GM12891 (cell line): ENCODE results near the gene GLIPR2.
"Not testable (repeated sequence)": the region's sequence is repeated elsewhere in the genome, so short reads cannot be mapped to it uniquely, and the experiment has no call there.

Experiments
- DNase-seq: peaks from one replicate; pipeline ENCODE4 v3.0.0; 2011; ENCODE audit warnings: low spot score; ENCODE audit not compliant: insufficient read length
- FAIRE-seq: peaks from 2 replicates; lab custom pipeline; 2011; peaks lifted over from hg19 to GRCh38; lab: Jason Lieb, UNC
- PAX5 ChIP-seq: IDR thresholded peaks from 2 replicates; pipeline ENCODE4 v1.6.1; 2011; ENCODE audit warnings: low read length, moderate library complexity, mild to moderate bottlenecking; ENCODE audit not compliant: insufficient read depth, severe bottlenecking
- POLR2A ChIP-seq: IDR thresholded peaks from 2 replicates; pipeline ENCODE4 v1.6.1; 2011; ENCODE audit warnings: low read depth, low read length, control low read depth
- POLR2AphosphoS5 ChIP-seq: IDR thresholded peaks from 2 replicates; pipeline ENCODE4 v1.6.1; 2011; ENCODE audit warnings: low read depth, low read length, control low read depth
- POU2F2 ChIP-seq: IDR thresholded peaks from 2 replicates; pipeline ENCODE4 v1.6.1; 2011; ENCODE audit warnings: low read depth, mild to moderate bottlenecking, control low read depth, low read length, moderate library complexity
- SPI1 ChIP-seq: IDR thresholded peaks from 2 replicates; pipeline ENCODE4 v1.6.1; 2011; ENCODE audit warnings: low read depth, low read length, control low read depth
- TAF1 ChIP-seq: IDR thresholded peaks from 2 replicates; pipeline ENCODE4 v1.6.1; 2011; ENCODE audit warnings: low read depth, low read length, control low read depth

Gene GLIPR2

GRCh38 chr9:36150574-36151315 is 14.2 kb downstream of the GLIPR2 start:
- FAIRE-seq = peak; percentile 26
- no peak for TF ChIP-seq TAF1
- TF ChIP-seq SPI1 = no peak
- no peak for TF ChIP-seq POLR2AphosphoS5
- TF ChIP-seq POLR2A = no peak
- no peak for TF ChIP-seq POU2F2
- TF ChIP-seq PAX5 = no peak

DNA sequence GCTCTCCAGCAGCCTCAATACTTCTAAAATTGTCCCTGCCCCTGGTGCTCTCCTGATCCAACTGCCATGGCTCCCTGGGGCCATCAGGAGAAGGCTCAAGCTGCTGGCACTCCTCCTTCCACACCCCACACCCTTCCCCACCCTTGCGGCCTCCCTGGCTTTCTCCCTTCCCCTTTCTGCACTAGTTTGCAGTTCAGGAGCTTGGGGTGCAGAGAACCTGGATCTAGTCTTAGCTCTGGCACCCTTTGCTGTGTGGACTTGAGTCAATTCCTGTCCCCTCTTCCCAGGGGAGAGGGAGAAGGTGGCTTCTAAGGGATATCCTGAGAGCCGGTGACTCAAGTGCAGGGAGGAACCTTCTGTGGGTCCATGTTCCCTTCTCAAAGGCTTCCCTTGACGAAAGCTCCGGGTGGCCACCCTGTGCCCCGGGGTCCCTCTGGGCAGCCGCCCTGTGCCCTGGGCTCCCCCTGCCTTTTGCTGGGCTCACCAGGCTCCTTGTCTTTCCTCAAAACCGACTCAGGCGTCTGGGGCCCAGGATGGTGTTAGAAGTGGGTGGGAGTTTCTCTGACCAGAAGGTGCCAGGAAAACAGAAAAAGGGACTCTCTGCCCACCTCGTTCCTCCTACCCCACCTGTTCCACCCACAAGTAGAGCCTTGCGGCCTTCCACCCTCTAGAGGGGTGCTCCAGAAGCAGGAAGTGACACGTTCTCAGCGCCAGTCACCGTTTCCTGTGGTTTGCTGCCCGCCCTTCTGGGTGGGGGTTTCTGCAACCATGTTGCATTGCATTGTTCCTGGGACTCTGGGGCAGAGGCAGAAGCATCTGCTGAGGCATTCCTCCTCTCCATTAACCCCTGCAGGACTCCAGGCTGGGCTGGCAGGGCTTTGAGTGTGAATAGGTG is 15.0 kb downstream of the GLIPR2 start:
- peak; percentile 82 for TF ChIP-seq SPI1
- peak; percentile 64 for TF ChIP-seq POLR2A
- peak; percentile 49 for TF ChIP-seq PAX5
- peak; percentile 79; the same call in 1 of the 2 replicates for TF ChIP-seq POU2F2
- no peak for TF ChIP-seq TAF1
- TF ChIP-seq POLR2AphosphoS5 = no peak
- DNase-seq (peak; percentile 72), FAIRE-seq (peak; percentile 96)

More at GRCh38 chr9:36150574-36151315, 14.2 kb downstream of the GLIPR2 start:
- no peak for DNase-seq

- FAIRE-seq = no peak
- no peak for DNase-seq
Observed at GRCh38 chr9:36152741-36153438, 16.4 kb downstream of the GLIPR2 start.

DNA sequence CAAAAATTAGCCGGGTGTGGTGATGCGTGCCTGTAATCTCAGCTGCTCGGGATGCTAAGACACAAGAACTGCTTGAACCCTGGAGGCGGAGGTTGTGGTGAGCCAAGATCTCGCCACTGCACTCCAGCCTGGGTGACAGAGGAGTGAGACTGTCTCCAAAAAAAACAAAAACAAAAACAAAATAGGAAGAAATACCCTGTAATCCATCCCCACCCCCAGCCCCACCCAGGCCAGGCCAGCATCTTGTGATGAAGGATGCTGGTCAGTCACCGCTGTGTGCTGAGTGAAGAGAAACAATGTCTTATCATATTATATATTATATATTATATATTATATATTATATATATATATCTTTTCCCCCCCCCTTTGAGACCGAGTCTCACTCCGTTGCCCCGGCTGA is 17.2 kb downstream of the GLIPR2 start:
- TF ChIP-seq PAX5 (no peak), POLR2AphosphoS5 (no peak), POLR2A (no peak), SPI1 (no peak), POU2F2 (no peak), TAF1 (no peak)
- DNase-seq = no peak
- FAIRE-seq = no peak

More at GRCh38 chr9:36152741-36153438, 16.4 kb downstream of the GLIPR2 start:
- no peak for TF ChIP-seq SPI1
- no peak for TF ChIP-seq POLR2A
- TF ChIP-seq POU2F2 = no peak
- TF ChIP-seq TAF1 = no peak
- TF ChIP-seq POLR2AphosphoS5 = no peak
- no peak for TF ChIP-seq PAX5

- no peak for TF ChIP-seq PAX5
- DNase-seq = no peak
- peak; percentile 43 for FAIRE-seq
Observed at GRCh38 chr9:36154331-36154952, 17.9 kb downstream of the GLIPR2 start.

DNA sequence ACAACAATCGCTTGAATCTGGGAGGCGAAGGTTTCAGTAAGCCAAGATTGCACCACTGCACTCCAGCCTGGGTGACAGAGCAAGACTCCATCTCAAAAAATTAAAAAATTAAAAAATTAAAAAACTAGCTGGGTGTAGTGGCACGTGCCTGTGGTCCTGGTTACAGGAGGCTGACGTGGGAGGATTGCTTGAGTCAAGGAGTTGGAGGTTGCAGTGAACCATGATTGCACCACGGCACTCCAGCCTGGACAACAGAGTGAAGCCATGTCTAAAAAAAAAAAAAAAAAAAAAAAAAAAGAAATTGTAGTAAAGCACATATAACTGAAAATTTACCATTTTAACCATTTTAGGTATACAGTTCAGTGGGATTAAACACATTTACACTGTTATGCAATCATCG is 19.6 kb downstream of the GLIPR2 start:
- no peak for FAIRE-seq
- no peak for TF ChIP-seq PAX5
- no peak for DNase-seq

GRCh38 chr9:36158122-36158521 is 21.6 kb downstream of the GLIPR2 start:
- FAIRE-seq (no peak), DNase-seq (no peak)
- TF ChIP-seq POLR2A (no peak), POU2F2 (no peak), PAX5 (no peak), POLR2AphosphoS5 (no peak), TAF1 (no peak), SPI1 (no peak)

GRCh38 chr9:36158917-36159316 is 22.4 kb downstream of the GLIPR2 start:
- no peak for TF ChIP-seq TAF1
- DNase-seq (no peak), FAIRE-seq (no peak)

GRCh38 chr9:36159509-36159908 is 23.0 kb downstream of the GLIPR2 start:
- not testable (repeated sequence) for FAIRE-seq, DNase-seq

DNA sequence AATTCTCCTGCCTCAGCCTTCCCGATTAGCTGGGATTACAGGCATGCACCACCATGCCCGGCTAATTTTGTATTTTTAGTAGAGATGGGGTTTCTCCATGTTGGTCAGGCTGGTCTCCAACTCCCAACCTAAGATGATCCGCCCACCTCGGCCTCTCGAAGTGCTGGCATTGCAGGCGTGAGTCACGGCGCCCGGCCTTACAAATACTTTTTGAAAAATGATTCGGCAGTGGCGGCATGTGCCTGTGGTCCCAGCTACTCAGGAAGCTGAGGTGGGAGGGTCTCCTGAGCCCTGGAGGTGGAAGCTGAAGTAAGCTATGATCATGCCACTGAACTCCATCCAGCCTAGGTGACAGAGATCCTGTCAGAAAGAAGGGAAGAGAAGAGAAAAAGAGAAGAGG is 23.6 kb downstream of the GLIPR2 start:
- not testable (repeated sequence) for FAIRE-seq, DNase-seq
